SJCRH30 (cell line): ENCODE results near the gene TBC1D14. TPM values are rescaled to one million over a fixed set of nuclear protein-coding genes. Genes with fewer than 3 reads are reported as not detected.
"Not testable (repeated sequence)": the region's sequence is repeated elsewhere in the genome, so short reads cannot be mapped to it uniquely, and the experiment has no call there.

Experiments used
- DNase-seq, 2 experiments: peaks; one replicate each; pipeline ENCODE4 v3.0.0-alpha.2; 2015 to 2020
- H3K27ac ChIP-seq: fragments of 250-450 bp; sonication (Bioruptor Pico); 2 replicates; pipeline ENCODE4 v1.5.1; 2020; ENCODE audit warnings: mild to moderate bottlenecking, moderate library complexity
- H3K27me3 ChIP-seq: fragments of 250-450 bp; sonication (Bioruptor Pico); 2 replicates; pipeline ENCODE4 v1.5.1; 2020; ENCODE audit warnings: mild to moderate bottlenecking, moderate library complexity
- H3K36me3 ChIP-seq: fragments of 250-450 bp; sonication (Bioruptor Pico); 2 replicates; pipeline ENCODE4 v1.5.1; 2020; ENCODE audit warnings: mild to moderate bottlenecking, moderate library complexity
- H3K4me1 ChIP-seq: fragments of 250-450 bp; sonication (Bioruptor Pico); 2 replicates; pipeline ENCODE4 v1.5.1; 2020; ENCODE audit warnings: mild to moderate bottlenecking, moderate library complexity
- H3K4me3 ChIP-seq: fragments of 250-450 bp; sonication (Bioruptor Pico); 2 replicates; pipeline ENCODE4 v1.5.1; 2020; ENCODE audit warnings: mild to moderate bottlenecking, moderate library complexity
- H3K9me3 ChIP-seq: fragments of 250-450 bp; sonication (Bioruptor Pico); replicated peaks from 2 replicates; pipeline ENCODE4 v1.5.1; 2020; ENCODE audit warnings: mild to moderate bottlenecking, moderate library complexity
- total RNA-seq: library from RNA; depleted of rRNA; stranded (reverse); fragments of >200 nt; shearing (Covaris generic); gene quantifications from 2 replicates; pipeline ENCODE4 v1.2.3, GENCODE V29; 2014

The TBC1D14 gene
- total RNA-seq, 1 experiment from 2014 or later: 58.0 TPM

- Histone ChIP-seq H3K36me3 (no peaks in the 10 kb centered on the region), H3K4me3 (no peak overlapping the region), H3K9me3 (no peaks in the 10 kb centered on the region), H3K4me1 (peaks cover 3% of the 10 kb centered on the region; the same call in 1 of the 2 replicates), H3K27me3 (no peaks in the 10 kb centered on the region), H3K27ac (no peak overlapping the region)
- no peak for DNase-seq
These were observed 14.8 kb upstream of the TBC1D14 start for GRCh38 chr4:6894528-6895498.

GRCh38 chr4:6896035-6896434 is 13.6 kb upstream of the TBC1D14 start:
- Histone ChIP-seq H3K27ac (no peak overlapping the region), H3K4me3 (no peak overlapping the region), H3K9me3 (no peaks in the 10 kb centered on the region), H3K27me3 (no peaks in the 10 kb centered on the region), H3K4me1 (peaks cover 3% of the 10 kb centered on the region; the same call in 1 of the 2 replicates), H3K36me3 (no peaks in the 10 kb centered on the region)
- no peak for DNase-seq

DNA sequence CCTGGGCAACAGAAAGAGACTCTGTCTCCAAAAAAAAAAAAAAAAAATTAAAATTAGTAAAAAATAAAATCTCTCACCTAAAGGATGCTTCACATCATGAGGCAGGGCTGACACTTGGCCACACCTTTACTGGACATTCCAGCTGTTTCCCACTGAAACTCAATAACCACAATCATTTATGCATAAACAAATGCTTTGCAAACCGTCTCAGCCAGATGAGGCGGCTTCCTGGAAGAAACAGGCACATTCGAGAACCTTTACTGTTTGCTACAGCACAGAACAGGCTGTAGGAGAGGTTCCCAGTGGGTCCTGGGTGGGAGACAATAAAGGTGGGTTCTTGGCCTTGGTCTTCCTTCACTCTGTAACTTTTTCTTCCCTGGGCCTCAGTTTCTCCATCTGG is 10.9 kb upstream of the TBC1D14 start:
- Histone ChIP-seq H3K27ac (no peak overlapping the region), H3K4me1 (no peaks in the 10 kb centered on the region), H3K27me3 (0 out of 2 replicates have a peak, but pooled peaks cover 3% of the 10 kb centered on the region), H3K36me3 (no peaks in the 10 kb centered on the region), H3K9me3 (no peaks in the 10 kb centered on the region), H3K4me3 (no peak overlapping the region)
- no peak for DNase-seq

DNA sequence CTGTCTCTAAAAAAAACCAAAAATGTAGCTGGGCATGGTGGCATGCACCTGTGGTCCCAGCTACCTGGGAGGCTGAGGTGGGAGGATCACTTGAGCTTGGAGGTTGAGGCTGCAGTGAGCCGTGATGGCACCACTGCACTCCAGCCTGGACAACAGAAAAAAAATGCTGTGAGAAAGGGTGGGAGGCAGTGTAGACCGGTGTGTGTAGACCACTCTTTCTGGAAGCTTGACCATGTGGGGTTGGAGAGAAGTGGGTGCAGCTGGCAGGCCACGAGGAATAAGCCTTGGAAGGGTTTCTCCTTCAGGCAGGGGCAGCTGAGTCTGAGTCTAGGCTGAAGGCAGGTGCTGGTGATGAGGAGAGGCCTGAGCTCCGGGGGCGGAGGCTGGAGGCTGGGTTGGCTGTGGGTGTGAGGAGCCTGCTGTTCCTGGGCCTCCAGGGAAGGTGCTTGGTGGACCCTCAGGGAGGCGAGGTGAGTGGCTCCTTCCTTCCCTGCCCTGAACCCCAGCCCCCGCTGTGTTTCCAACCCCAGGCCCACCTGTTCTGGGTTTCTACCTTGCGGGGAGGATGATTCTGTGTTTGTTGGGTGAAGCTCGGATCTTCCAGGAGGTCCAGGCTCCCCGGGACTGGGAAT is 9.3 kb upstream of the TBC1D14 start:
- Histone ChIP-seq H3K27me3 (0 out of 2 replicates have a peak, but pooled peaks cover 3% of the 10 kb centered on the region), H3K9me3 (no peaks in the 10 kb centered on the region), H3K27ac (no peak overlapping the region), H3K4me3 (no peak overlapping the region), H3K36me3 (no peaks in the 10 kb centered on the region), H3K4me1 (no peaks in the 10 kb centered on the region)
- DNase-seq: no peak

GRCh38 chr4:6900956-6901355 is 8.7 kb upstream of the TBC1D14 start:
- H3K36me3 ChIP-seq: no peaks in the 10 kb centered on the region
- H3K27ac ChIP-seq: no peak overlapping the region
- DNase-seq: no peak
- H3K4me1 ChIP-seq: no peaks in the 10 kb centered on the region
- 0 out of 2 replicates have a peak, but pooled peaks cover 3% of the 10 kb centered on the region for H3K27me3 ChIP-seq
- H3K9me3 ChIP-seq: no peaks in the 10 kb centered on the region
- H3K4me3 ChIP-seq: no peak overlapping the region

DNA sequence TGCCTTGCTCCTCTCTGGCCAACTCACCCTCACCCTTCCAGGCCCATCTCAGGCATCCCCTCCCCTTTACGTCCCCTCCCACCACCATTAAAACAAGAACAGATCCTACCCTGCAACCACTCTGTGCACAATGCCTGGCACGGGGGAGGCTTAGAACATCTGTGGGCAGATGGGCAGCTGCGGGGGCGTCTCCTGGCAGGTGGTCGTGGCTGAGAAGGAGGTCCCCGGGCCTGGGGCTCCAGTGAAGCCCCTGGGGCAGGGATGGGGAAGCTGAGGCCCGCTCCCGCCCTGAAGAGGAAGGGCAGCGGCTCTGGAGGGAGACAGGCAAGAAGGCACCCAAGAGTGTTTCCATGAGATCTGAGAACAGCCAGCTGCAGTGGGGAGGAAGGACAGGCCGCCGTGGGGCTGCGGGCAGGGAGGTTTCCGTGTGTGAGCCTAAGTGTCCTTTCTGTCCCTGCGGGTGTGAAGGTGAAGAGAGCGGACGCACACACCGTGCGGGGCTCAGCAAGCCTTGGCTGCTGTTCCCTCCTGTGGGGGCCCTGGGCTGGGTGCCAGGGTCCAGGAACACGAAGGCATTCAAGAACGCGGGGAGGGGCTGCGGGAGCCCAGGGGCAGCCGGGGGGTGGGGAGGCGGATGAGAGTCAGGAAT is 7.8 kb upstream of the TBC1D14 start:
- Histone ChIP-seq H3K36me3 (no peaks in the 10 kb centered on the region), H3K4me1 (no peaks in the 10 kb centered on the region), H3K4me3 (no peak overlapping the region), H3K27me3 (0 out of 2 replicates have a peak, but pooled peaks cover 3% of the 10 kb centered on the region), H3K27ac (no peak overlapping the region), H3K9me3 (no peaks in the 10 kb centered on the region)
- no peak for DNase-seq

DNA sequence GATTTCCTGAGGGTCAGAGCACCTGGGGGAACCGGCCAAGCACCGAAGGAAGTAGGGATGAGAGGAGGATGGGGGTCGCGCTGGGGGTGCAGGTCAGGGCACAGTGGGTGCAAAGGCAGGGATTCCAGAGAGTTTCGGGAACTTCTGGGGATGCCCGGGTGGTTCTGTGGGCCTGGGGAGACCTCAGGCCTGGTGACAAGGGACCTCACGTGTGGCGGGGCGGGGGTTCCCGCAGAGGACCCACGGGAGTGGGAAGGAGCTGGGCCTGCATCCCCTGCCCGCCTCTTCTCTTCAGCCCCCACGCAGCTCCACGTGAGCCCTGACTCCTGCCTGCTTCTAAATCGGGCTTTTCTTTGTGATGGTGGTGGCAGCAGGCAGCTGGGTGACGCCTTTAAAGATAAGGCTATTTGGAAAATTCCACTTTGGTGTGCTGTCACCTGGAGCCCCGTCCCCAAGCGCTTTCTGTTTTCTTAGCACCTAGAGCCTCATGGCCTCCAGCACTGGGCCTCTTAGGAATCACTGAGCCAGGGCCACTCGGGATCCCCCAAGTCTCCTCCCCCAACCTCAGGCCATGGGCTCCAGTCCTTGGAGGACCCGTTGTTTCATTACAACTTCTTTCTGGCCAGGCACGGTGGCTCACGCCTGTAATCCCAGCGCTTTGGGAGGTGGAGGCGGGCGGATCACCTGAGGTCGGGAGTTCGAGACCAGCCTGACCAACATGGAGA is 7.1 kb upstream of the TBC1D14 start:
- no peak overlapping the region for H3K4me3 ChIP-seq
- no peak for DNase-seq
- no peak overlapping the region for H3K27ac ChIP-seq
- H3K36me3 ChIP-seq: no peaks in the 10 kb centered on the region
- H3K9me3 ChIP-seq: no peaks in the 10 kb centered on the region
- no peaks in the 10 kb centered on the region for H3K4me1 ChIP-seq
- peaks cover 3% of the 10 kb centered on the region; the same call in 1 of the 2 replicates for H3K27me3 ChIP-seq

DNA sequence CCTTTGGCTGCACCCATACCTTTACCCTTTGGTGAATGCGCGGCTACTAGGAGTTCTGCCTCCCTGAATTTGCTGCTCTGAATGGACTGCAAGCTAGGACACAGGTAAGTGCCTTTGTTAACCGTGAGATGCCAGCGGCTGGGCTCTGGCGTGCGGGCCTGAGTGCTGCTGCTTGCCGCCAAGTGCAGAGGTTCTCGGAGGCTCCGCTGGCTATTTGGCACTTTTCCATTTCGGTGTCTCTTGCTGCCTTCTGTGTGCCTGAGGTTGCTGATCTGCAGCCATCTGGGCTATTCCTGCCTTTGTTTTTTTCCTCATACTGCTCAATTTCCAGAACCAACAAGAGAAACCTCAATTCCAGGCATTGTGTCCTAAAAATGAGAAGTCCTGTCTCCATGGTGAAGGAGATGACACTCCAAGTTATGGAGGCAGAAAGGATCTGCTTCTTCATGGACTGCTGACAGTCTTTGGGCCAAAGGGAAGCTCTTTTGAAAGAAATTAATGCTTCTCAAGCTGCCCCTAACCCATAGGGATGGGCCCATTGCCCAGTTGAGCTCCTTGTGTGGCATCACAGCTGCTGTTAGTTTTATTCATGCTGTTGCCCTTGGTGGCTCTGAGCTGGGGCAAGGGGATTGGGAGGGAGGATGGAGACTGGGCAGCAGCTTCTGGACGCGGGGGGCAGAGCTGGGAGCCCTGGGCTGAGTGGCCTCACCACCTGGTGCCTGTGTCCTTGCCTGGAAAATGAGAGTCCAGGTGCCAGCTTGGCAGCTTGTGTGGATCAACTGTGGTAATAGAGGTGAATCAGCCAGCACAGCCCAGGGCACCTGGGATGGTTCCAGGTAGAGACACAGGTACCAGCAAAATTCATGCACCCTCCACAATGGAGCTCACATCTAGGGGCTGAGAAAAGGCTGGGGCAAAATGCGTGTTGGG is 3.8 kb upstream of the TBC1D14 start:
- Histone ChIP-seq H3K4me3 (no peak overlapping the region), H3K27me3 (peaks cover 3% of the 10 kb centered on the region; the same call in 1 of the 2 replicates), H3K9me3 (no peaks in the 10 kb centered on the region), H3K27ac (no peak overlapping the region), H3K36me3 (no peaks in the 10 kb centered on the region), H3K4me1 (peaks cover 16% of the 10 kb centered on the region; the same call in 1 of the 2 replicates)
- DNase-seq: no peak

- not testable (repeated sequence) for H3K9me3 ChIP-seq, DNase-seq, H3K27me3 ChIP-seq, H3K36me3 ChIP-seq, H3K4me3 ChIP-seq, H3K27ac ChIP-seq
- H3K4me1 ChIP-seq: peaks cover 16% of the 10 kb centered on the region; the same call in 1 of the 2 replicates
These were observed 3.1 kb upstream of the TBC1D14 start for GRCh38 chr4:6906486-6906885.

- DNase-seq: peak; percentile 47 to 67
- Histone ChIP-seq H3K4me1 (peaks cover 16% of the 10 kb centered on the region; the same call in 1 of the 2 replicates), H3K36me3 (no peaks in the 10 kb centered on the region), H3K27ac (no peak overlapping the region; the same call in 1 of the 2 replicates), H3K9me3 (no peaks in the 10 kb centered on the region), H3K27me3 (peaks cover 2% of the 10 kb centered on the region; the same call in 1 of the 2 replicates), H3K4me3 (peak overlapping the region; percentile 95)
These were observed 1.9 kb upstream of the TBC1D14 start for GRCh38 chr4:6907658-6908191.

DNA sequence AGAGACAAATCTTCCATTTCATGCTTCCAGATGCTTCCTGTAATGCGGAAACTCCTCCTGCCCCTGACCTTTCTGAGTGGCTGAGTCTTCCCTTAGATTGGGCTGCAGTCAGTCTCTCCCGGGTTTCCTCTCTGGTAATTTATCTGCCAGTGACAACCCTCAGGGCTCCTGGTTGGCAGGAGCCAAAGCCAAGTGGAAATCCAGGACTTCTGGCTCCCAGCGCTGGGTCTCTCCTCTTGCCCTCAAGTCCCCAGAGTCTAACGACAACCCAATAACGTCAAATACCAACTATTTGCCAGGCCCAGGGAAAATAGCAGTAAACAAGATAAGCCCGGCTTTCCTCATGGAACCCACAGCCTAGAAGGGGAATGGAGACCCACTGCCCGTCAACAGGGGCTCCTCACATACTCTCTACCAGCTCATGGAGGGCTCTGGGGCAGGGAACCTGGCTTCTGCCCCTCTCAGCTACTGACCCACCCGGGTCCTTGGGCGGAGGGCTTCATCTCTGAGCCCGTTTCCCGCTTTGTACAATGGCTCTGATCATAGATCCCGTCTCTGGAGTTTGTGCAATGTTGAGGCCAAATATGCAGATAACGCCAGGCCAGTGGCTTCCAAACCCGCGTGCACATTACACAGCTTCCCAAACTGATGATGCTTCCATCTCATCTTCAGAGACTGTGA is 1.1 kb upstream of the TBC1D14 start:
- H3K4me1 ChIP-seq: peaks cover 16% of the 10 kb centered on the region; the same call in 1 of the 2 replicates
- H3K36me3 ChIP-seq: no peaks in the 10 kb centered on the region
- no peaks in the 10 kb centered on the region for H3K9me3 ChIP-seq
- H3K4me3 ChIP-seq: peak overlapping the region; percentile 95
- peak overlapping the region; percentile 95; the same call in 1 of the 2 replicates for H3K27ac ChIP-seq
- DNase-seq: peak; percentile 42 to 62
- H3K27me3 ChIP-seq: no peaks in the 10 kb centered on the region; the same call in 1 of the 2 replicates

GRCh38 chr4:6909970-6910339 is 329 bp downstream of the TBC1D14 start:
- peak overlapping the region; percentile 95 for H3K4me3 ChIP-seq
- no peaks in the 10 kb centered on the region; the same call in 1 of the 2 replicates for H3K27me3 ChIP-seq
- no peaks in the 10 kb centered on the region for H3K36me3 ChIP-seq
- peak in 1 of 2 experiments; percentile 24 for DNase-seq
- H3K27ac ChIP-seq: no peak overlapping the region
- H3K9me3 ChIP-seq: no peaks in the 10 kb centered on the region
- peaks cover 16% of the 10 kb centered on the region; the same call in 1 of the 2 replicates for H3K4me1 ChIP-seq
